ENCODE measurements around the gene CAPS2. TPM values are rescaled to one million over a fixed set of nuclear protein-coding genes. Genes with fewer than 3 reads are reported as not detected.

CAPS2 gene
- total RNA-seq = 15.9 and 16.0 TPM in 2 replicates

DNA sequence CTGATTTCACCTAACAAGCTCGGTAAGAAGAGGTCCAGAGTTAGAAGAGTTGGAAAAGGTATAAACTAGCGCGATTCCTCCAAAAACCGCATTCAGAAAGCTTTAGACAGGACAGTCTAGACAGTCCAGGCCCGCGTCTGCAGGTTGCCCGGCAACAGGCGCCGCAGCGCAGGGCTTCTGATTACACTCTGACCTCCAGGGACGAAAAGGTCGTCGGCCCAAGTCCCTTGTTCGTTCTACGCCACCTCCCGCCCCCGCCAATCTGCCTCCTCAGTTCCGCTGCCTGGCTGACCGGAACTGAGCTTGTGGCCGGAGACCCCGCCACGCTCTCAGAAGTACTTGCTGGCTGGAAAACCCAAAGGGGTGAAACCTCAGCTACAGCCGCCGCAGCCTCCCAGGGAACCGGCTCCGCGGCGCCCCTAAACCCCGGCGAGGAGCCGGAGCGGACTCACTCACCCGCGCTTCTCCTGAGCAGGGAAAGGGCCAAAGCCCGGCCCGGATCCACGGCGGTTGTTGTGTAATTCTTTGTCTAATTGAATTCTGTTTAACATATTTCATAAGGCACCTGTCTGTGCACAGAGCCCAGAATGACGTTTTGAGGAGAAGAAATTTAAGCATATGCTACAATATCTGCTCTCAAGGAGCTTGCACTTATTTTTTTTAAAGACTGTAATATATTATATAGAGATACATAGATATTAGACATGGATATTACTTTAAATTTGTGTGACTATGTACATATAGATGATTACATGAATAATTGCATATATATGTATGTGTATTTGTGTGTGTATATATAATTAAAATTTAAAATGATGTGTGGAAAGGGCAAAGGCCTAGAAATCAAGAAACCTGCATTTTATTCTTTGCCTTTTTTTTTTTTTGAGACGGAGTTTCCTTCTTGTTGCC is at the start of gene CAPS2:
TSS of gene CAPS2 (minus strand) at position 407 of the 909 bp plus-strand sequence. CDS start 3,826 bp downstream, outside the sequence.

DNA sequence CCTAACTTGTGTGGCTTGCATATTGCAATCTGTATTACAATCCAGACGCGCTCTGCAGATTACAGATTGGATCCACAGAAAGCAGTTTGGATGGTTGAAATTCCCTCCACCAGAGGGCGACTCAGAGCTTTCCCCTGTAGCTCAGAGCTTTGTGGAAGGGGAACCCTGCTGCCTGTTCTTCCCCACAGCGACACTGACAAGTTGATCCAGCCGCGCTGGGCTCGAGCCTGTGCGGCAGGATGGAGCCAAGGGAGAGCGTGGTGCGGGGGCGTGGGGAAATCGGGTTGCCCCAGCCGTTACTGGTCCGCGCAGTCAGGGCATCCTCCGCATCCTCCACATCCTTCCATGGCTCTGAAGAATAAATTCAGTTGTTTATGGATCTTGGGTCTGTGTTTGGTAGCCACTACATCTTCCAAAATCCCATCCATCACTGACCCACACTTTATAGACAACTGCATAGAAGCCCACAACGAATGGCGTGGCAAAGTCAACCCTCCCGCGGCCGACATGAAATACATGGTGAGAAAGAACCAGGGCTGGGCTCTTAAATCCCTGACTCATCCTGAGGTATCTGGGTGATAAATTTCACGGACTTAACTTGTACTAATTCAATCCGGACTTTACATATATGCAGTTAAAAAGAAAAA is 4.4 kb upstream of the CAPS2 start, which contains the start of gene GLIPR1L1:
TSS of gene GLIPR1L1 (plus strand) at position 287 of the 647 bp plus-strand sequence. CDS start at position 346, 59 bp downstream.

Other genes with a start within 250 kb of the CAPS2 start
- gene KCNC2, start 120.5 kb downstream of the CAPS2 start, total RNA-seq = not detected in 2 replicates
- not detected in 2 replicates for gene GLIPR1L1, start 4.3 kb upstream of the CAPS2 start, total RNA-seq
- 0.32 and 0.77 TPM in 2 replicates for gene GLIPR1L2, start 60.8 kb upstream of the CAPS2 start, total RNA-seq
- 16.9 and 39.2 TPM in 2 replicates for gene GLIPR1, start 150.4 kb upstream of the CAPS2 start, total RNA-seq
- 29.4 and 32.9 TPM in 2 replicates for gene KRR1, start 181.3 kb upstream of the CAPS2 start, total RNA-seq